Endodermal cell (in vitro differentiated cells): Measurements from ENCODE around the gene SLC24A3. TPM values are rescaled to one million over a fixed set of nuclear protein-coding genes. Genes with fewer than 3 reads are reported as not detected.

Experiments
- DNase-seq: peaks from one replicate; pipeline ENCODE4 v3.0.0-alpha.2; 2017
- H3K27ac ChIP-seq: 2 replicates; pipeline ENCODE4 v1.5.1; 2013; ENCODE audit warnings: mild to moderate bottlenecking, low read depth, low read length, moderate library complexity
- H3K27me3 ChIP-seq: 2 replicates; pipeline ENCODE4 v1.6.1; 2013; ENCODE audit warnings: mild to moderate bottlenecking, low read length, moderate library complexity; ENCODE audit not compliant: insufficient read depth, control insufficient read depth, poor library complexity, severe bottlenecking
- H3K36me3 ChIP-seq: 2 replicates; pipeline ENCODE4 v1.7.0; 2013; ENCODE audit warnings: mild to moderate bottlenecking, low read length, moderate library complexity; ENCODE audit not compliant: control insufficient read depth, insufficient read depth
- H3K4me1 ChIP-seq: one replicate; pipeline ENCODE4 v1.7.0; 2013; ENCODE audit warnings: low read length; ENCODE audit not compliant: control insufficient read depth, insufficient read depth
- H3K4me3 ChIP-seq: 2 replicates; pipeline ENCODE4 v1.5.1; 2013; ENCODE audit warnings: mild to moderate bottlenecking, low read length, moderate library complexity
- H3K9ac ChIP-seq: 2 replicates; pipeline ENCODE4 v1.6.1; 2013; ENCODE audit warnings: mild to moderate bottlenecking, low read length, moderate library complexity; ENCODE audit not compliant: poor library complexity, severe bottlenecking; ENCODE audit errors: extremely low read depth
- H3K9me3 ChIP-seq: 2 replicates; pipeline ENCODE4 v1.6.1; 2013; ENCODE audit warnings: mild to moderate bottlenecking, low read length, moderate library complexity; ENCODE audit not compliant: control insufficient read depth
- H3K27ac Mint-ChIP-seq: 2 replicates; pipeline ENCODE4 v1.8.0; 2020; ENCODE audit warnings: mixed read lengths
- H3K27me3 Mint-ChIP-seq: 2 replicates; pipeline ENCODE4 v1.8.0; 2021; ENCODE audit warnings: mild to moderate bottlenecking, mixed read lengths; ENCODE audit not compliant: insufficient read depth
- H3K36me3 Mint-ChIP-seq: 2 replicates; pipeline ENCODE4 v1.8.0; 2020; ENCODE audit warnings: low read depth, mixed read lengths
- H3K4me1 Mint-ChIP-seq: 2 replicates; pipeline ENCODE4 v1.8.0; 2020; ENCODE audit warnings: mixed read lengths
- H3K4me3 Mint-ChIP-seq: 2 replicates; pipeline ENCODE4 v1.8.0; 2020; ENCODE audit warnings: mild to moderate bottlenecking, moderate library complexity, mixed read lengths
- H3K9me3 Mint-ChIP-seq: 2 replicates; pipeline ENCODE4 v1.8.0; 2020; ENCODE audit warnings: mild to moderate bottlenecking, mixed read lengths
- CTCF ChIP-seq: fragments of 200-600 bp; sonication (generic); conservative IDR thresholded peaks from 2 replicates; pipeline ENCODE4 v1.5.0; 2021; ENCODE audit warnings: antibody characterized with exemption, mild to moderate bottlenecking
- WGBS, 2 experiments: methylation state at CpG; one replicate each; pipeline versions ENCODE4 v1.1.5 to v1.1.7; 2013; ENCODE audit warnings: missing lambda C conversion rate in 2 of 2, mixed read lengths in 1 of 2; ENCODE audit not compliant: insufficient coverage in 1 of 2, insufficient read length in 1 of 2; 5-methylcytosine and 5-hydroxymethylcytosine counted together
- total RNA-seq, 2 donors: library from RNA; stranded (reverse); fragmentation: NEBNext Ultra II Directional in 1 of 2; extraction: Animal tissue kit (Norgen Biotek cat#: 25700) in 1 of 2; gene quantifications; 2 replicates in 1 of 2; 3 replicates in 1 of 2; pipeline ENCODE4 v1.2.1, GENCODE V29; 2021

The SLC24A3 gene
- total RNA-seq, 2 donors from 2014 or later = 1.5 to 1.8 TPM

DNA sequence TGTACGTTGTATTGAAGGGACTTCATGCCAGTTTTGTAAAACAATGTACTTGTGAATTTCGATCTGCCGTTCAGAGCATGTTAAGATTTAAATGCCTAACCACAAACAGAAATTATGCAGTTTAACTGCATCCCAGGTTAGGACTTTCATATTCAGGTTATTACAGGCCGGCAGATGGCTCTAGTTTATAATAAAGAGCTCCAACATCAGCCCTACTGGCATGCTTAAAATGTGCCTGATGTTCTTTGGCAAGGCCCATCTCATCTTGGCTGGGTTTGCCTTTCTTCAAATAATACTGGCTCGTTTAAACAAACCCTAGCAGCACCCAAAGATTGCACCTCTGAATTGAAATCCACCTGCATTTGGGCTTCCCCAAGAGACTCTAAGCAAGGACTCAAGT lies 376.3 kb downstream of the SLC24A3 start:
- H3K9me3 ChIP-seq = no peaks in the 10 kb centered on the region
- no peak for TF ChIP-seq CTCF
- no peak overlapping the region for H3K27ac ChIP-seq
- H3K36me3 ChIP-seq = no peaks in the 10 kb centered on the region
- no peak overlapping the region for H3K27ac Mint-ChIP-seq
- H3K9ac ChIP-seq = no peak overlapping the region
- WGBS, 2 experiments = 97 to 100% methylated on average over 4 to 5 of the region's 5 CpGs
- H3K4me3 Mint-ChIP-seq = no peak overlapping the region
- H3K4me3 ChIP-seq = no peak overlapping the region
- H3K36me3 Mint-ChIP-seq = no peaks in the 10 kb centered on the region
- peaks cover 20% of the 10 kb centered on the region for H3K4me1 Mint-ChIP-seq
- H3K4me1 ChIP-seq = peaks cover 10% of the 10 kb centered on the region
- H3K9me3 Mint-ChIP-seq = peaks cover 4% of the 10 kb centered on the region
- no peak for DNase-seq
- H3K27me3 Mint-ChIP-seq = no peaks in the 10 kb centered on the region
- H3K27me3 ChIP-seq = no peaks in the 10 kb centered on the region

GRCh38 chr20:19589787-19590362 lies 377.4 kb downstream of the SLC24A3 start:
- Mint-ChIP-seq H3K27me3 (no peaks in the 10 kb centered on the region), H3K36me3 (no peaks in the 10 kb centered on the region), H3K9me3 (peaks cover 4% of the 10 kb centered on the region), H3K4me3 (no peak overlapping the region), H3K4me1 (peaks cover 19% of the 10 kb centered on the region), H3K27ac (no peak overlapping the region)
- H3K27ac ChIP-seq = no peak overlapping the region
- DNase-seq = no peak
- H3K36me3 ChIP-seq = no peaks in the 10 kb centered on the region
- no peaks in the 10 kb centered on the region for H3K9me3 ChIP-seq
- WGBS, 2 experiments = 90 to 91% methylated on average over 2 to 5 of the region's 5 CpGs
- no peak overlapping the region for H3K4me3 ChIP-seq
- H3K9ac ChIP-seq = no peak overlapping the region
- no peak for TF ChIP-seq CTCF
- H3K27me3 ChIP-seq = no peaks in the 10 kb centered on the region
- H3K4me1 ChIP-seq = peaks cover 6% of the 10 kb centered on the region

DNA sequence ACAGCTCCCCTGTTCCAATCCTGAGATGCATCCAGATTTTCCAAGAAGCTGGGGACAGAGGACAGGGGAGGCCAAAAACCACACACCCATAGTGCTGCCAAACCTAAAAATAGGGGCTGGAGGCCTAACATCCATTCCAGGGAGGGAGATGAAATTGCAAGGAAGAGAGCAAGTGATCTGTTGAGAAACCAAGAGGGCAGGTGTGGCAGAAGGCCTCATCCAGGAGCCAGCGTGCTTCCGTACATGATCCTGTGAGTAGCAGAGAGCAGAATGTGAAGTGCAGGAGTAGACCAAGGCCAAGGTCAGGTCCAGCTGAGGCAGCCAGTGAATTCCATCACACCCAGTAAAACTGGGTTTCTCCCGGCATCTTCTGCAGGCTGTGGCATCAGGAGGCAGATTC lies 377.9 kb downstream of the SLC24A3 start:
- no peaks in the 10 kb centered on the region for H3K36me3 ChIP-seq
- Mint-ChIP-seq H3K36me3 (no peaks in the 10 kb centered on the region), H3K4me3 (no peak overlapping the region), H3K27ac (no peak overlapping the region), H3K9me3 (peaks cover 4% of the 10 kb centered on the region), H3K27me3 (no peaks in the 10 kb centered on the region), H3K4me1 (peaks cover 19% of the 10 kb centered on the region)
- no peaks in the 10 kb centered on the region for H3K27me3 ChIP-seq
- no peak overlapping the region for H3K4me3 ChIP-seq
- no peak overlapping the region for H3K27ac ChIP-seq
- H3K4me1 ChIP-seq = peaks cover 6% of the 10 kb centered on the region
- WGBS, 2 experiments = 94 to 100% methylated on average over 1 to 3 of the region's 3 CpGs
- no peaks in the 10 kb centered on the region for H3K9me3 ChIP-seq
- TF ChIP-seq CTCF = no peak
- DNase-seq = no peak
- no peak overlapping the region for H3K9ac ChIP-seq
